ENCODE data around the gene IMPG2.

DNA sequence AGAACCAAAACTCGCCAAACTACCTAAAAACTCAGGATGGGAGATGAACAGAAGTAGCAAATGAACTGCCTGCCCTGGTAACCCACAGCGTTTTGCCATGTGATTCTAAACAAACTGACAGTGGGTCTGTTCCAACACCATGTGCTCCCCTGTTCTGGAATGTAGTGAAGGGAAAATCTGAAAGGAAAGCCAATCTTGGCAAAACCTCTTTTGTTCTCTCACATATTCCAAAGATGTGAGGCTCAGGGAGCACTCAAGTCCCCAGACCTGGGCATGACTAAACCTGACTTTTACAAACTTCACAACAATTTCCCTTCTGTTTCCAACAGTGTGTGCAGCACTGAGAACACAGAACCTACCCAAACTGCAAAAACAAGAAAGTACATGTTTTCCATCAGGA is 116.1 kb downstream of the IMPG2 start:
- TF ChIP-seq, protein P1, sequence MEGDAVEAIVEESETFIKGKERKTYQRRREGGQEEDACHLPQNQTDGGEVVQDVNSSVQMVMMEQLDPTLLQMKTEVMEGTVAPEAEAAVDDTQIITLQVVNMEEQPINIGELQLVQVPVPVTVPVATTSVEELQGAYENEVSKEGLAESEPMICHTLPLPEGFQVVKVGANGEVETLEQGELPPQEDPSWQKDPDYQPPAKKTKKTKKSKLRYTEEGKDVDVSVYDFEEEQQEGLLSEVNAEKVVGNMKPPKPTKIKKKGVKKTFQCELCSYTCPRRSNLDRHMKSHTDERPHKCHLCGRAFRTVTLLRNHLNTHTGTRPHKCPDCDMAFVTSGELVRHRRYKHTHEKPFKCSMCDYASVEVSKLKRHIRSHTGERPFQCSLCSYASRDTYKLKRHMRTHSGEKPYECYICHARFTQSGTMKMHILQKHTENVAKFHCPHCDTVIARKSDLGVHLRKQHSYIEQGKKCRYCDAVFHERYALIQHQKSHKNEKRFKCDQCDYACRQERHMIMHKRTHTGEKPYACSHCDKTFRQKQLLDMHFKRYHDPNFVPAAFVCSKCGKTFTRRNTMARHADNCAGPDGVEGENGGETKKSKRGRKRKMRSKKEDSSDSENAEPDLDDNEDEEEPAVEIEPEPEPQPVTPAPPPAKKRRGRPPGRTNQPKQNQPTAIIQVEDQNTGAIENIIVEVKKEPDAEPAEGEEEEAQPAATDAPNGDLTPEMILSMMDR (IDR thresholded peaks at IDR 0.05): no peak
- TF ChIP-seq POLR2A (IDR thresholded peaks at IDR 0.05) (no peak), POLR2AphosphoS5 (IDR thresholded peaks at IDR 0.05) (peak; percentile 10)

Measured in prostate gland (tissue), 2 donors.